Fibroblast of mammary gland (primary cell): ENCODE data around the gene FOXP4.

Experiments used
- DNase-seq: peaks from one replicate; pipeline ENCODE4 v3.0.0-alpha.2; 2010; ENCODE audit warnings: low read depth
- H3K4me3 ChIP-seq: 2 replicates; pipeline ENCODE4 v1.5.1; 2011; ENCODE audit warnings: low read depth, mild to moderate bottlenecking, low read length, moderate library complexity; ENCODE audit not compliant: control insufficient read depth
- CTCF ChIP-seq: conservative IDR thresholded peaks from 2 replicates; pipeline ENCODE4 v1.5.1; 2011; ENCODE audit warnings: low read depth, low read length, inconsistent platforms; ENCODE audit not compliant: control insufficient read depth, insufficient read depth

Gene FOXP4

GRCh38 chr6:41641352-41641925, 95.3 kb downstream of the FOXP4 start:
- DNase-seq = no peak
- TF ChIP-seq CTCF = no peak
- H3K4me3 ChIP-seq = no peak overlapping the region

- no peak overlapping the region for H3K4me3 ChIP-seq
- no peak for TF ChIP-seq CTCF
- no peak for DNase-seq
Measured at GRCh38 chr6:41642090-41642959, 96.1 kb downstream of the FOXP4 start.

GRCh38 chr6:41642960-41643898, 97.0 kb downstream of the FOXP4 start:
- DNase-seq = no peak
- no peak overlapping the region for H3K4me3 ChIP-seq
- no peak for TF ChIP-seq CTCF

- TF ChIP-seq CTCF = no peak
- DNase-seq = no peak
- H3K4me3 ChIP-seq = no peak overlapping the region
Measured at GRCh38 chr6:41643899-41644269, 97.7 kb downstream of the FOXP4 start.

GRCh38 chr6:41644297-41644879, 98.2 kb downstream of the FOXP4 start:
- DNase-seq = no peak
- no peak overlapping the region for H3K4me3 ChIP-seq
- TF ChIP-seq CTCF = no peak

- no peak overlapping the region for H3K4me3 ChIP-seq
- DNase-seq = no peak
- no peak for TF ChIP-seq CTCF
Measured at GRCh38 chr6:41645007-41645618, 98.9 kb downstream of the FOXP4 start.
